Large intestine (tissue), 3 donors: ENCODE data around the gene CEMP1. TPM values are rescaled to one million over a fixed set of nuclear protein-coding genes. Genes with fewer than 3 reads are reported as not detected.
"Not testable (repeated sequence)": the region's sequence is repeated elsewhere in the genome, so short reads cannot be mapped to it uniquely, and the experiment has no call there.

ENCODE experiments used
- DNase-seq, 2 donors: peaks; one replicate each; pipeline versions ENCODE4 v3.0.0 to v3.0.0-alpha.2; 2013
- H3K27ac ChIP-seq: one replicate; pipeline ENCODE4 v1.5.1; 2013; ENCODE audit warnings: low read length
- H3K27me3 ChIP-seq: 2 replicates; pipeline ENCODE4 v1.6.1; 2013; ENCODE audit warnings: low read length; ENCODE audit not compliant: control insufficient read depth, insufficient read depth
- H3K36me3 ChIP-seq: 2 replicates; pipeline ENCODE4 v1.6.1; 2013; ENCODE audit warnings: low read length; ENCODE audit not compliant: control insufficient read depth, insufficient read depth
- H3K4me1 ChIP-seq: one replicate; pipeline ENCODE4 v1.6.1; 2013; ENCODE audit warnings: low read length; ENCODE audit not compliant: control insufficient read depth, insufficient read depth
- H3K4me3 ChIP-seq: one replicate; pipeline ENCODE4 v1.5.1; 2013; ENCODE audit warnings: low read length
- H3K9me3 ChIP-seq: one replicate; pipeline ENCODE4 v1.6.1; 2013; ENCODE audit warnings: mild to moderate bottlenecking, low read depth, low read length, moderate library complexity; ENCODE audit not compliant: control insufficient read depth
- WGBS: methylation state at CpG from one replicate; pipeline ENCODE4 v1.1.5; 2013; ENCODE audit warnings: low lambda C conversion rate; ENCODE audit not compliant: insufficient coverage; 5-methylcytosine and 5-hydroxymethylcytosine counted together
- polyA plus RNA-seq: library from polyadenylated mRNA; unstranded; fragments of 120-200 nt; gene quantifications from one replicate; pipeline ENCODE4 v1.2.1, GENCODE V29; 2013

Gene CEMP1
- polyA plus RNA-seq, 1 donor, result 16.8 TPM

DNA sequence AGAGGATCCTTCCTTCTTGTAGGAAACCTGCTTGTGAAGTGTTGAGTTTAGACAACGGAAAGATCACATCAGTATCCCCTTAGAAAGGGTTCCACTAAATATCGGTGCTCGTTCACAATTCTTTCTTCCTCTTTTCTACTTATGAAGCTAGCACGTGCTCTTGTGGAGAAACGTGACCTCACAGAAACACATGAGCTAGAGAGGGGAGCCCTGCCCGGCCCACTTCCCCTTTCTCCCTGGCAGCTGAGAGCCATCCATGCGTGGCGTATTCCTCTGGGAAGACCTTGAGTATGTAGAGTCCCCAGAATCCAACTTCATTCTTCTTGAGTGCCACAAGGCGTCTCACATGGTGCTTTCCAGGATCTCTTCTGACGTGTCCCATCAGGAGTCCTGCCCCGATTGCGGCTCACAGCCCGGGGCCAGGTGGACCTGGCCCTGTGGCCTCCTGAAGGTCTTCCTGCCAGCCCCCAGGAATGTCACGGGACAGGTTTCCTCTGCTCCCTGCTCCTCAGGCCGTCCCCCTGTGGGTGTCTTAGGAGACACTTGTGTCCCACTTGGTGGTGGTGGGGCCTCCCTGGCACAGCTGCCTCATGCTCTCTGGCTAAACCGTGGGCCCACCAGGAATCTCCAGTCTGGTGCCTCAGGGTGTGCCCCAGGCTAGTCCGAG, 29.1 kb upstream of the CEMP1 start:
- not testable (repeated sequence) for H3K4me1 ChIP-seq, H3K27ac ChIP-seq, H3K36me3 ChIP-seq, H3K9me3 ChIP-seq, H3K27me3 ChIP-seq, H3K4me3 ChIP-seq, DNase-seq
- WGBS, result no CpG with 5 or more reads among the region's 17 CpGs

DNA sequence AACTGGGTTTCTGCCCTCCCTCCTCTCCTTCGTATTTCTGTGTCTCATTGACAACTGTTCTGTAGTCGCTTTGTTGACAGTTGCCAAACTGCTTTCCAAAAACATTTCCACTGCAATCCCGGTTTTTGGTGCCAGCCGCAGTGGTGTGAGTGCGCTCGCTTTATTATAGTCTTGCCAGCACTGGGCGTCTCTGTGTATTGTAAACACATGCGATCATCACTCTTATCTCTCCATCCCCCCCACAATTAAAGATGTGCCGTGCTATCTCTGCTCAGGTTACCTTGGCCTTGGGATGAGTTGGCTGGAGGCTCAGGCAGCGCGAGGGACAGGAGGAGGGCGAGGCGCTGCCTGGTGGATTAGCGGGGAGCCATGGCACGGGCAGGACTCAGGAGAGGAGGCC, 25.9 kb upstream of the CEMP1 start:
- H3K4me1 ChIP-seq, H3K4me3 ChIP-seq, H3K27ac ChIP-seq, H3K36me3 ChIP-seq, H3K27me3 ChIP-seq, DNase-seq, H3K9me3 ChIP-seq: not testable (repeated sequence)
- WGBS, result no CpG with 5 or more reads among the region's 15 CpGs

DNA sequence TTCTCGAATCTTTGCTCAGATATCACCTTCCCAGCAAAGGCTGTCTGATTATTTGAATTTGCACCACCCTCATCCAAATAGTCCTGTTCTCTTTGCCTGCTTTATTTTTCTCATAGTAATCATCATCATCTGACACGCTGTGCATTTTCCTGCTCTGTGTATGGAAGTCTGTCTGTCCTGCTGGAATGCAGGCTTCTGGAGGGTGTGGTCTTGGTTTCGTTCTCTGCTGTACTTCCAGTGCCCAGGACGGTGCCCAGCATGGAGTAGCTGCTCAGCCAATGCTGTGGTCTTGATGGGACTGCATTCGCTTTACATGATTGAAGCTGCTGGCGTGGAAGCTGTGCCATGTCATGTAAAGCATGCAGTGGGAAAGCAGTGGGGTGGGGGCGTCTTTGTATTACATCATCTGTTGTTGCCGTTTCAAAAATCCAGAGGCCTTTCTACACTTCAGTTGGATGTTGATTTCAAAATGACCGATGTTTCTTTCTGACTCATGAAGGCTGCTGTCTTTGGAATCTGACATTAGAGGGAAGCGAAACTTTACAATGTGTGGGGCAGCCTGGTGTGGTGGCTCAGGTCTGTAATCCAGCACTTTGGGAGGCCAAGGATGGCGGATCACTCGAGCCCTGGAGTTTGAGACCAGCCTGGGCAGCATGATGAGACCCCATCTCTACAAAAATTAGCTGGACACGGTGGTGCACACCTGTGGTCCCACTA, 23.7 kb upstream of the CEMP1 start:
- not testable (repeated sequence) for H3K36me3 ChIP-seq, H3K27me3 ChIP-seq, H3K27ac ChIP-seq, H3K4me1 ChIP-seq, H3K9me3 ChIP-seq, H3K4me3 ChIP-seq, DNase-seq
- WGBS, result no CpG with 5 or more reads among the region's 13 CpGs

DNA sequence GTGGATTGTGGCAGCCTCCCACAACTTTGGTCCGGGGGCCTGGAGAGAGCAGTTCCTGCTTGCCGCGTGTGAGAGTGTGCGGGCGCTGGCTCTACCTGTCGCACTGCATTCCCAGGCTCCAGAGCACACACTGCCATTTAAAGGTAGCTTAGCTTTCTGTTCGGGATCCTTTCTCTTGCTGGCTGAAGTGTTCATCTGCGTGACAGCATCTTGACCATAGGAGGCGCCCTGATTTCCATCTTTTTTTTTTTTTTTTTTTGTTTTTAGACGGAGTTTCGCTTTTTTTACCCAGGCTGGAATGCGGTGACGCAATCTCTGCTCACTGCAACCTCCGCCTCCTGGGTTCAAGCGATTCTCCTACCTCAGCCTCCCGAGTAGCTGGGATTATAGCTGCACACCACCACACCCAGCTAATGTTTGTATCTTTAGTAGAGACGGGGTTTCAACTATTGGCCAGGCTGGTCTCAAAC, 20.2 kb upstream of the CEMP1 start:
- H3K27ac ChIP-seq, result peak overlapping the region; percentile 78
- H3K27me3 ChIP-seq, H3K4me3 ChIP-seq, H3K36me3 ChIP-seq, H3K4me1 ChIP-seq, H3K9me3 ChIP-seq: not testable (repeated sequence)
- DNase-seq, result peak in 1 of 2 donors; percentile 50
- 50% methylated on average over 5 of the region's 17 CpGs for WGBS

DNA sequence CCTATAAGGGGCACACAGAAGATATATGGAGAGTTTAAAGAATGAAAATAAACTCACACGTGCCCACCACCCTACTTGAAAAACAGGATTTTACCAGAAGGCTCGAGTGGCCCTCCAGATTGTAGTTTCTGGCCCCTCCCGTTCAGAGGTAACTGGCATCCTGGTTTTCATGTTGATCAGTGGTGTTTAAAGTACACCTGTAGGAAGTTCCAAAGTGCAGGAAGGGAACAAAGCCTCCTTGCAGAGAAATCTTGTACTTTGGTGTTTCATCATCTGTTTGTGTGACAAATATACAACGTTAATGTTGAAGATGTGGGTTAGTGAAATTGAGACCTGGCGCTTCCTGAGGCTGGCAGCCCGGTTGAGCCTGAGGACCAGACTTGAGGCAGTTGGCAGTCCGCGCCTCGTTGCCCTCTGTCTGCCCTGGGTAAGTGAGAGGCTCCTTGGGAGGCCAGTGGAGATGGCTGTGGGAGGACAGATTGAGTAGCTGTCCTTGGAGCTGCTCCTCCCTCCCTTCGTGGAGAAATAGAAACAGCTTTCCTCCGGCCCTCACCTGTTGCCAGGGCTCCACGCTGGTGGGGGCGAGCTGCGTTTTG, 19.2 kb upstream of the CEMP1 start:
- WGBS, result no CpG with 5 or more reads among the region's 14 CpGs
- H3K27me3 ChIP-seq, H3K4me3 ChIP-seq, H3K9me3 ChIP-seq, DNase-seq, H3K36me3 ChIP-seq, H3K27ac ChIP-seq, H3K4me1 ChIP-seq: not testable (repeated sequence)

DNA sequence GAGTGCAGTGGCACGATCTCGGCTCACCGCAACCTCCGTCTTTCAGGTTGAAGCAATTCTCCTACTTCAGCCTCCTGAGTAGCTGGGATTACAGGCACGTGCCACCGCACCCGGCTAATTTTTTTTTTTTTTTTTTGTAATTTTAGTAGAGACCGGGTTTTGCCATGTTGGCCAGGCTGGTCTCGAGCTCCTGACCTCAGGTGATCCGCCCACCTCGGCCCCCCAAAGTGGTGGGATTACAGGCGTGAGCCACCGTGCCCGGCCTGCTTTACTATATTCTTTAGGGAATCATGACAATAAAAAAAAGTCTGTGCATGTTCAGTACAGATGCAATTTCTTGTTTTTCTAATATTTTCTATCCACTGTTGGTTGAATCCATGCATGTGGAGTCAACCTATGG, 12.6 kb upstream of the CEMP1 start:
- 75% methylated on average over 4 of the region's 14 CpGs for WGBS
- H3K4me3 ChIP-seq, H3K27ac ChIP-seq, H3K36me3 ChIP-seq, H3K27me3 ChIP-seq, DNase-seq, H3K9me3 ChIP-seq: not testable (repeated sequence)
- H3K4me1 ChIP-seq, result peaks cover 22% of the 10 kb centered on the region

DNA sequence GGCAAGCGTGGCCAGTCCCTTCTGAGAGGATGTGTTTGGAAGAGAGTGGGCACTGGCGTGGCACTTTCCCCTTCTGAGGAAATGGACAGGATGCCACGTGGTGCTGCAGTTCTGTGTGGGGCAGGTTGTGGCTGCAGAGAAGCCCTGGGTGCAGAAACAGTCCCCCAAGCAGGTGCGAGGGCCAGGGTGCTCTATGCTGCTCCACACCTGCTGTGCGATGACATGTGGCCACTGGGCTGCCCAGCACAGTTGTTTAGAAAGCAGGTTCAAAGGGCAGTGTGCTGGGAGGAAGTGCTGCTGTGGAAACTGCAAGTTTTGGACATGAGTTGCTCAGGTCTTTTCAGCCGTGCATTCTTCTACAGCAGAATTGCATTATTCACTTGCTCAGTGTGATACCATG, 10.2 kb upstream of the CEMP1 start:
- peak in 1 of 2 donors; percentile 69 for DNase-seq
- not testable (repeated sequence) for H3K9me3 ChIP-seq, H3K27ac ChIP-seq, H3K36me3 ChIP-seq, H3K4me3 ChIP-seq, H3K27me3 ChIP-seq
- 0% methylated on average over 1 of the region's 6 CpGs for WGBS
- peaks cover 26% of the 10 kb centered on the region for H3K4me1 ChIP-seq

DNA sequence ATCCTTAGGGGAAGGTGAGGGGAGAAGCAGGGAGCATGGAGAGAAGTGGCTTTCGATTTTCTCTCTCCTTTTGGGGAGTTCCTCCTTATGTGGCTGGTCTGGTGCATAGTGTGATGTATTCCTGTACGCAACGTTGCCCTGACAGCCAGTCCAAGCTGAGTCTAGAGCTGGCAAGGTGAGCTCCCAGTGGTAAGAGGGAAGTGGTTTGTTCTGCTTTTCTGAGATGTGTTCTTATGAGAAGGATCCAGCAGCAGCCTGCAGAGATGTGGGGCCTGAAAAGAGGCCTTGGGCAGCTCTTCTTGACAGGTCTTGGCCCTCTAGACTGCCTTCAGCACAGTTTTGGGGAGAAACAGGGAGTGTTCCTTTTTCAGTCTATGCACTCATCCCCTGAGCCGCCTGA, 9.7 kb upstream of the CEMP1 start:
- WGBS, result no CpG with 5 or more reads among the region's 4 CpGs
- H3K4me3 ChIP-seq, H3K36me3 ChIP-seq, H3K9me3 ChIP-seq, H3K27me3 ChIP-seq, H3K27ac ChIP-seq, DNase-seq: not testable (repeated sequence)
- H3K4me1 ChIP-seq, result peaks cover 28% of the 10 kb centered on the region

DNA sequence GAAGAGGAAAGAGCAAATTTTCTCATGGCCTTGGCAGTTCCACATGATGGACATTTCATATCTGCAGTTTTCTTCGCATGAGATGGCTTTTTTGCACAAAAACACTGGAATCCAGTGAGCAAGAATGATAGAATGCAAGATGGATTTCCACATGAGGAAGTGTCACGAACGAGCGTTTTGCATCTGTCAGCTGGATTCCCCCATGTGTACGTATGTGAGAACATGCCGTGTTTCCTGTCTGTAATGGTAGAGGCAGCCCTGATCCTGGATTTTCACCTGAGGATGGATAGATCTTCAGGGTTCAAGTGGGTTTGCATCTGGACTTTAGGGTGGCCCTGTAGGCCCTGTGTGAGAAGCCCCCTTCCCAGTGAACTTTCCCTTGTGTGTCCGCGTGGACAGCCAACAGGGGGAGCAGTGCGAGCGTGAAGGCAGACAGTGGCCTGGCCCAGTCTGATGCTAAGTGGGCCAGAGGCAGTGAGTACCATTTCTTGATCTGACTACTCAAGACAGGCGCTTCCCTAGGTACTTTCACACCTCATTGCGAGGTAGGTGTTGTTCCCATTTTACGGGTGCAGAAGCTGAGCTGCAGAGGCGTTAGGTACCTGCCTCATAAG, 8.7 kb upstream of the CEMP1 start:
- not testable (repeated sequence) for H3K27ac ChIP-seq, H3K4me3 ChIP-seq, H3K36me3 ChIP-seq, H3K9me3 ChIP-seq, DNase-seq, H3K27me3 ChIP-seq
- no CpG with 5 or more reads among the region's 14 CpGs for WGBS
- peaks cover 28% of the 10 kb centered on the region for H3K4me1 ChIP-seq

DNA sequence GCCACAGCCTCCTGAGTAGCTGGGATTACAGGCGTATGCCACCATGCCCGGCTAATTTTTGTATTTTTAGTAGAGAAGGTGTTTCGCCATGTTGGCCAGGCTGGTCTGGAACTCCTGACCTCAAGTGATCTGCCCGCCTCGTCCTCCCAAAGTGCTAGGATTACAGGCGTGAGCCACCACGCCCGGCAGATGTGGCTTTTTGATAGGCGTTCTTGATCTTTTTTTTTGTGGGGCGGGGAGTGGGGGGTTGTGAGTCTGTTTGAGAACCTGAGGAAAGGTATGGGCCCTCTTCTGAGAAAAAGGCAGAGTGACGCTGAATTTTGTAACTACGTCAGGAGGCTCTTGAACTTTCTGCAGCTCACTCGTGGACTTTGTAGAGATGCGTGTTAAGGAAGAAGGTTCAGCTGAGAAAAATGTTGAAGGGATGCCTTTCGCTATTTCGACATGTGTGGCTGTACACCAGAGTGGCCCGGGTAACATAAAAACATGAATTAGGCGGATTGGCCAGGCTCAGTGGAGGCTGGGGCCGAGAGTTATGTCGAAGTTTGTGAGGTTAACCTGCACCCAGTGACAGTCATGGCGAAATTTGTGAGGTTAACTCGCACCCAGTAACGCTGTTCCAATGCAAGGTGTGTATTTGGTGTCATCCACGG, 8.1 kb upstream of the CEMP1 start:
- DNase-seq, H3K4me3 ChIP-seq, H3K27ac ChIP-seq, H3K36me3 ChIP-seq, H3K27me3 ChIP-seq, H3K9me3 ChIP-seq: not testable (repeated sequence)
- peaks cover 28% of the 10 kb centered on the region for H3K4me1 ChIP-seq
- 100% methylated on average over 2 of the region's 24 CpGs for WGBS
